Measurements from ENCODE around the gene NTN3. TPM values are rescaled to one million over a fixed set of nuclear protein-coding genes. Genes with fewer than 3 reads are reported as not detected.

NTN3 gene
- total and polyA plus RNA-seq, 12 donors = 0.16 to 1.5 (median 0.32) TPM; not detected in 3

DNA sequence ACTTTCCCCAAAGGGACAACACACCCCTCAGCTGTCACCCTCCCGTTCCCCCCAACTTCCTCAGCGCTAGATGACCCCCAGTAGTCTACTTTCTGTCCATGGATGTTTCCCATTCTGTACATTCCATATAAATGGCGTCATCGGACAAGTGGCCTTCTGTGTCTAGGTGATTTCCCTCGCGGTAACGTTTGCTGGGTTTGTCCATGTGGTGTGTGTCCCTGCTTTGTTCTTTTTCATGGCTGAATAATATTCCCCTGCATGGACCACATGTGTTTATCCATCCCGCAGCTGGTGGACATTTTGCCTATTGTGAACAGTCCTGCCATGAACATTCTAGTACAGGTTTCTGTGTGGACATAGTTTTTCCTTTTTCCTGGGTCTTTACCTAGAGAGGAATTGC lies 18.4 kb upstream of the NTN3 start:
- no peaks in the 10 kb centered on the region for H3K9me3 ChIP-seq (replicated peaks in 1 of 3)
- peaks cover 0 to 14% of the 10 kb centered on the region in 2 donors for H3K4me1 ChIP-seq (replicated peaks in 1 of 2)
- TF ChIP-seq POLR2A (IDR thresholded peaks at IDR 0.05) = no peak
- TF ChIP-seq, protein P1, sequence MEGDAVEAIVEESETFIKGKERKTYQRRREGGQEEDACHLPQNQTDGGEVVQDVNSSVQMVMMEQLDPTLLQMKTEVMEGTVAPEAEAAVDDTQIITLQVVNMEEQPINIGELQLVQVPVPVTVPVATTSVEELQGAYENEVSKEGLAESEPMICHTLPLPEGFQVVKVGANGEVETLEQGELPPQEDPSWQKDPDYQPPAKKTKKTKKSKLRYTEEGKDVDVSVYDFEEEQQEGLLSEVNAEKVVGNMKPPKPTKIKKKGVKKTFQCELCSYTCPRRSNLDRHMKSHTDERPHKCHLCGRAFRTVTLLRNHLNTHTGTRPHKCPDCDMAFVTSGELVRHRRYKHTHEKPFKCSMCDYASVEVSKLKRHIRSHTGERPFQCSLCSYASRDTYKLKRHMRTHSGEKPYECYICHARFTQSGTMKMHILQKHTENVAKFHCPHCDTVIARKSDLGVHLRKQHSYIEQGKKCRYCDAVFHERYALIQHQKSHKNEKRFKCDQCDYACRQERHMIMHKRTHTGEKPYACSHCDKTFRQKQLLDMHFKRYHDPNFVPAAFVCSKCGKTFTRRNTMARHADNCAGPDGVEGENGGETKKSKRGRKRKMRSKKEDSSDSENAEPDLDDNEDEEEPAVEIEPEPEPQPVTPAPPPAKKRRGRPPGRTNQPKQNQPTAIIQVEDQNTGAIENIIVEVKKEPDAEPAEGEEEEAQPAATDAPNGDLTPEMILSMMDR (IDR thresholded peaks at IDR 0.05) = no peak
- no peak overlapping the region for H3K4me3 ChIP-seq
- intact Hi-C loops (cut with DNase I) = no loop called here
- WGBS, 4 donors = 96 to 98% (median 97%) methylated on average over 8 of the region's 8 CpGs
- no peak for DNase-seq
- H3K36me3 ChIP-seq (replicated peaks in 1 of 2) = peaks cover 0 to 5% of the 10 kb centered on the region in 2 donors
- no peak overlapping the region for H3K27ac ChIP-seq
- no peaks in the 10 kb centered on the region for H3K27me3 ChIP-seq

DNA sequence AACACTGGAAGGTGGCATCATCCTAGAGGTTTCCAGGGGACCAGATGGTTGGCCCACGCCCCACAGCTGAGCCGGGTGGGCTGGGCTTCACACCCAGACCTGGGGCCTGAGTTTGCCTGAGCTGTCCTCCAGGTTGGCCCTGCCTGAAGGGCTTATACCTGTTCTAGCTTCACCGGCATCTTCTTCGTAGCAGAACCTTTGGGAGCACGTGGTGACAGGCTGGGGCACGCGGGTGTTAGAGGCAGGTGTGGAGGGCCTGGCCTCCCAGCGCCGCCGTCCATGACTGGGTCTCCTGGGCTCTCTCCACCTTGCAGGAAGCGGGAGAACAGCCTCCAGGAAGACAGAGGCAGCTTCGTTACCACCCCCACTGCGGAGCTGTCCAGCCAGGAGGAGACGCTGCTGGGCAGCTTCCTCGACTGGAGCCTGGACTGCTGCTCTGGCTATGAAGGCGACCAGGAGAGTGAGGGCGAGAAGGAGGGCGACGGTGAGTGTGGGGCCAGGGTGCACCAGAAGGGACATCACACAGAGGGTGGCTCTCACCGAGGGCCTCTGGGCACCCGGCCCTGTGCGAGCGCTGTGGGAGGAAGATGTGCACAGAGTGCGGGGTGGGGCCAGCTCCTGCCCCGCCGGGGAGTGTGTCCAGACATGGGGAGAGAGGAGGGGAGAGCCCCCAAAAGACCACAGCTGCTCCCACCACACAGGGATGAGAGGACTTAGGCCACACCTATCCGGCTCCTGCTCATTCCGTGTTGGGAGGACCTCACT lies 15.8 kb upstream of the NTN3 start:
- Histone ChIP-seq H3K4me1 (replicated peaks in 1 of 2) (peaks cover 0 to 17% of the 10 kb centered on the region in 2 donors), H3K27me3 (no peaks in the 10 kb centered on the region), H3K9me3 (replicated peaks in 1 of 3) (no peaks in the 10 kb centered on the region), H3K4me3 (no peak overlapping the region), H3K27ac (no peak overlapping the region), H3K36me3 (replicated peaks in 1 of 2) (peaks cover 0 to 5% of the 10 kb centered on the region in 2 donors)
- 94 to 96% (median 95%) methylated on average over 25 to 28 of the region's 28 CpGs for WGBS, 4 donors
- intact Hi-C loops (cut with DNase I) = no loop called here
- no peak for TF ChIP-seq POLR2A (IDR thresholded peaks at IDR 0.05)
- TF ChIP-seq, protein P1 (IDR thresholded peaks at IDR 0.05) = no peak
- DNase-seq = no peak

DNA sequence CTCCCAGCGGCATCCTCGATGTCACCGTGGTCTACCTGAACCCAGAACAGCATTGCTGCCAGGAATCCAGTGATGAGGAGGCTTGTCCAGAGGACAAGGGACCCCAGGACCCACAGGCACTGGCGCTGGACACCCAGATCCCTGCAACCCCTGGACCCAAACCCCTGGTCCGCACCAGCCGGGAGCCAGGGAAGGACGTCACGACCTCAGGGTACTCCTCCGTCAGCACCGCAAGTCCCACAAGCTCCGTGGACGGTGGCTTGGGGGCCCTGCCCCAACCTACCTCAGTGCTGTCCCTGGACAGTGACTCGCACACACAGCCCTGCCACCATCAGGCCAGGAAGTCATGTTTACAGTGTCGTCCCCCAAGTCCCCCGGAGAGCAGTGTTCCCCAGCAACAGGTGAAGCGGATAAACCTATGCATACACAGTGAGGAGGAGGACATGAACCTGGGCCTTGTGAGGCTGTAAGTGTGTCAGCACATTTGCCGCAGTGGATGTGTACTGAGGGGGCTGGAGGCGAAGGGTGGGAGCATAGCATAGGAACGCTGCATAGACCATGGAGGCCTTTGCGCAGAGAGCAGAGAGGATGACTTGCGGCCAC lies 14.4 kb upstream of the NTN3 start:
- WGBS, 4 donors = 94 to 99% (median 95%) methylated on average over 12 to 21 of the region's 21 CpGs
- no peak overlapping the region for H3K4me3 ChIP-seq
- no peaks in the 10 kb centered on the region for H3K27me3 ChIP-seq
- intact Hi-C loops (cut with DNase I) = no loop called here
- no peaks in the 10 kb centered on the region for H3K9me3 ChIP-seq (replicated peaks in 1 of 3)
- no peak for DNase-seq
- TF ChIP-seq, protein P1 (IDR thresholded peaks at IDR 0.05) = no peak
- no peak for TF ChIP-seq POLR2A (IDR thresholded peaks at IDR 0.05)
- H3K27ac ChIP-seq = no peak overlapping the region
- peaks cover 0 to 5% of the 10 kb centered on the region in 2 donors for H3K36me3 ChIP-seq (replicated peaks in 1 of 2)
- peaks cover 0 to 17% of the 10 kb centered on the region in 2 donors for H3K4me1 ChIP-seq (replicated peaks in 1 of 2)

DNA sequence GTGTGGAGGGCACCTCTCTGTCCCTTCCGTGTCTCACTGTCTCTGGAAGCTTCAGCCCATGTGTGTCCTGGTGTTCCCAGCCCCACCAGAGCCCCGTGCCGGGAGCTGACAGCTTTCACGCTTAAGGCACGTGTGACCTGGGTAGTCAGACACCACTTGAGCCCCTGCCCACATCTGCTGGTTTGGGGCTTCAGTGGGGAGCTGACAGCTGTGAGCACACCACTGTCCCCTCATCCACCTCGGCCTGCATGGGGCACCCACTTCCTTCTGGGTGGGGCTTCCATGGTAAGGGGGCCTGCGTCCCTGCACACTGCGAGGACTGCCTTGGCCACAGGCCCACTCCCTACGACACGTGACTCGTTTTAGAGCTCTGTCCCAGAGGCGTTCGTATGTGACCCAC lies 13.8 kb upstream of the NTN3 start:
- no peaks in the 10 kb centered on the region for H3K27me3 ChIP-seq
- TF ChIP-seq POLR2A (IDR thresholded peaks at IDR 0.05) = no peak
- TF ChIP-seq, protein P1 (IDR thresholded peaks at IDR 0.05) = no peak
- peaks cover 0 to 5% of the 10 kb centered on the region in 2 donors for H3K36me3 ChIP-seq (replicated peaks in 1 of 2)
- H3K27ac ChIP-seq = no peak overlapping the region
- 83 to 88% (median 84%) methylated on average over 10 to 13 of the region's 13 CpGs for WGBS, 4 donors
- no peak overlapping the region for H3K4me3 ChIP-seq
- intact Hi-C loops (cut with DNase I) = no loop called here
- no peaks in the 10 kb centered on the region for H3K9me3 ChIP-seq (replicated peaks in 1 of 3)
- DNase-seq = no peak
- H3K4me1 ChIP-seq (replicated peaks in 1 of 2) = peaks cover 0 to 12% of the 10 kb centered on the region in 2 donors
